Right atrium auricular region (tissue), 2 donors: ENCODE measurements around the gene ACOXL. TPM values are rescaled to one million over a fixed set of nuclear protein-coding genes. Genes with fewer than 3 reads are reported as not detected.

Source experiments
- DNase-seq: peaks from one replicate; pipeline ENCODE4 v3.0.0-alpha.2; 2019; ENCODE audit warnings: low spot score
- H3K27ac ChIP-seq, 2 donors: fragments of 200-600 bp; sonication (generic); 1 replicate in 1 of 2; 2 replicates in 1 of 2; pipeline ENCODE4 v1.5.1; 2016 to 2019
- H3K27me3 ChIP-seq, 2 donors: fragments of 200-600 bp; sonication (generic); one replicate each; pipeline versions ENCODE4 v1.5.1 to v1.6.0; 2017 to 2019
- H3K36me3 ChIP-seq: fragments of 200-600 bp; sonication (generic); one replicate; pipeline ENCODE4 v1.5.1; 2016
- H3K4me1 ChIP-seq, 2 donors: fragments of 200-600 bp; sonication (generic); one replicate each; pipeline versions ENCODE4 v1.5.1 to v1.6.0; 2017 to 2019
- H3K4me3 ChIP-seq, 2 donors: fragments of 200-600 bp; sonication (generic); 1 replicate in 1 of 2; 2 replicates in 1 of 2; pipeline ENCODE4 v1.5.1; 2017 to 2019; ENCODE audit warnings: mild to moderate bottlenecking in 1 of 2, moderate library complexity in 1 of 2
- H3K9me3 ChIP-seq, 2 donors: fragments of 200-600 bp; sonication (generic); one replicate each; pipeline ENCODE4 v1.5.1; 2019
- CTCF ChIP-seq, 2 donors: fragments of 200-600 bp; sonication (generic); IDR thresholded peaks; one replicate each; pipeline ENCODE4 v1.5.1; 2019; ENCODE audit warnings: antibody characterized with exemption in 2 of 2
- total RNA-seq, 2 donors: library from RNA; depleted of rRNA; stranded (reverse); fragments of >200 nt; gene quantifications; one replicate each; pipeline ENCODE4 v1.1.0, GENCODE V29; 2016

The ACOXL gene
- total RNA-seq, 2 donors from 2014 or later = 0.33 to 0.55 TPM

GRCh38 chr2:110802208-110802932 lies 70.0 kb downstream of the ACOXL start:
- no peaks in the 10 kb centered on the region for H3K27me3 ChIP-seq
- no peak overlapping the region for H3K27ac ChIP-seq
- no peak for TF ChIP-seq CTCF (IDR thresholded peaks at IDR 0.05)
- DNase-seq = no peak
- peaks cover 0 to 9% of the 10 kb centered on the region in 2 donors for H3K9me3 ChIP-seq
- no peaks in the 10 kb centered on the region for H3K36me3 ChIP-seq
- peaks cover 0 to 10% of the 10 kb centered on the region in 2 donors for H3K4me1 ChIP-seq
- H3K4me3 ChIP-seq = no peak overlapping the region

- peaks cover 0 to 10% of the 10 kb centered on the region in 2 donors for H3K4me1 ChIP-seq
- peaks cover 0 to 9% of the 10 kb centered on the region in 2 donors for H3K9me3 ChIP-seq
- no peak overlapping the region for H3K27ac ChIP-seq
- TF ChIP-seq CTCF (IDR thresholded peaks at IDR 0.05) = no peak
- H3K4me3 ChIP-seq = no peak overlapping the region
- no peaks in the 10 kb centered on the region for H3K36me3 ChIP-seq
- DNase-seq = no peak
- H3K27me3 ChIP-seq = no peaks in the 10 kb centered on the region
Measured at GRCh38 chr2:110804433-110804832, 72.1 kb downstream of the ACOXL start.

- no peak overlapping the region for H3K4me3 ChIP-seq
Measured at GRCh38 chr2:110804915-110805314, 72.5 kb downstream of the ACOXL start.

GRCh38 chr2:110805894-110806452 lies 73.6 kb downstream of the ACOXL start:
- TF ChIP-seq CTCF (IDR thresholded peaks at IDR 0.05) = no peak
- Histone ChIP-seq H3K9me3 (peaks cover 0 to 9% of the 10 kb centered on the region in 2 donors), H3K27ac (no peak overlapping the region), H3K4me1 (peaks cover 0 to 5% of the 10 kb centered on the region in 2 donors), H3K27me3 (no peaks in the 10 kb centered on the region), H3K4me3 (no peak overlapping the region), H3K36me3 (no peaks in the 10 kb centered on the region)
- DNase-seq = no peak

More at GRCh38 chr2:110804915-110805314, 72.5 kb downstream of the ACOXL start:
- no peak for TF ChIP-seq CTCF (IDR thresholded peaks at IDR 0.05)
- no peaks in the 10 kb centered on the region for H3K27me3 ChIP-seq
- no peak overlapping the region for H3K27ac ChIP-seq
- peaks cover 0 to 10% of the 10 kb centered on the region in 2 donors for H3K4me1 ChIP-seq
- peaks cover 0 to 9% of the 10 kb centered on the region in 2 donors for H3K9me3 ChIP-seq
- H3K36me3 ChIP-seq = no peaks in the 10 kb centered on the region
- DNase-seq = no peak

- Histone ChIP-seq H3K4me3 (no peak overlapping the region), H3K9me3 (peaks cover 0 to 9% of the 10 kb centered on the region in 2 donors), H3K36me3 (no peaks in the 10 kb centered on the region), H3K4me1 (no peaks in the 10 kb centered on the region), H3K27ac (no peak overlapping the region), H3K27me3 (no peaks in the 10 kb centered on the region)
- no peak for TF ChIP-seq CTCF (IDR thresholded peaks at IDR 0.05)
- DNase-seq = no peak
Measured at GRCh38 chr2:110807522-110807921, 75.1 kb downstream of the ACOXL start.
